ENCODE data around the gene ANKRD31.
"Not testable (repeated sequence)": the region's sequence is repeated elsewhere in the genome, so short reads cannot be mapped to it uniquely, and the experiment has no call there.

Gene ANKRD31

GRCh38 chr5:75088648-75089047, 148.0 kb downstream of the ANKRD31 start:
- DNase-seq (ENCODE audit: insufficient read length, low spot score) (no peak), FAIRE-seq (no peak)
- TF ChIP-seq POLR2A (IDR thresholded peaks at IDR 0.05; ENCODE audit: low read depth, low read length), result no peak

DNA sequence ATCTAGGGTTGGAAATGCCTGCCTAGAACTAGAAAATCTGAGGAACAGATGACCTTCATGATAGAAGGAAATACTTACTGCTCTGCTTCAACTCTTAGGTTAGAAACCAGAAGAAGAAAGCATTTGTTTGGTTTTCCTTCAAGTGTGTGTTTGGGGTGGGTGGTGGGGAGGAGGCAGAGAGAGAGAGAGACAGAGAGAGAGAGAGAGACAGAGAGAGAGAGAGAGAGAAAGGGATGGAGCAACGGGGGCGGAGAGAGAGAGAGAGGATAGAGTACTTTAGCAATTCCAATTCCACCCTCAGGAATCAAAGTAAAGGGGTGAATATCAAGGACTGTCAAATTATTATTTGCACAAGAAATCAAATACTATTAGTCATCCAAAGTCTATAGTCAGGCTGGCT, 155.2 kb downstream of the ANKRD31 start:
- DNase-seq (ENCODE audit: insufficient read length, low spot score), result no peak
- no peak for TF ChIP-seq POLR2A (IDR thresholded peaks at IDR 0.05; ENCODE audit: low read depth, low read length)
- no peak for FAIRE-seq

- not testable (repeated sequence) for FAIRE-seq; DNase-seq (ENCODE audit: insufficient read length, low spot score)
These were observed 157.3 kb downstream of the ANKRD31 start for GRCh38 chr5:75079346-75079745.

- FAIRE-seq, result no peak
These were observed 158.7 kb downstream of the ANKRD31 start for GRCh38 chr5:75078027-75078426.

DNA sequence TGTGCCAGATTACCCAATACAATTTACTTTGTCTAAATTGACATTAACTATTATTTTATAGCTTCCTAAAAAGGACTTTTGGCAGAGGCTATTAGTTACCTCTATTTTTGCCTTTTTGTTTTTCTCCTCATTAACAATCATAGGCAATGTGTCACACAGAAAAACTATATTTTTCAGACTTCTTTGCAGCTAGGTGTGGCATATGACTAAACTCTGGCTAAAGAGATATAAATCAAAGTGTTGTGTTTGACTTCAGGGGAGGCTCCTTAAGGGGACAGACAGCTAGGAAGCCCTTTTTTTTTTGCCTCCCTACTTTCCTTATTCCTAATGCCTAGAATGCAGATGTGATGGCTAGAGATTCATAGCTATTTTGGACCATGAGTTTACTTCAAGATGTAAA, 164.6 kb downstream of the ANKRD31 start:
- no peak for DNase-seq (ENCODE audit: insufficient read length, low spot score)
- FAIRE-seq, result no peak
- TF ChIP-seq POLR2A (IDR thresholded peaks at IDR 0.05; ENCODE audit: low read depth, low read length), result no peak

More at GRCh38 chr5:75078027-75078426, 158.7 kb downstream of the ANKRD31 start:
- TF ChIP-seq POLR2A (IDR thresholded peaks at IDR 0.05; ENCODE audit: low read depth, low read length), result no peak
- DNase-seq (ENCODE audit: insufficient read length, low spot score), result no peak

GRCh38 chr5:75071100-75071499, 165.6 kb downstream of the ANKRD31 start:
- TF ChIP-seq POLR2A (IDR thresholded peaks at IDR 0.05; ENCODE audit: low read depth, low read length), result no peak
- DNase-seq (ENCODE audit: insufficient read length, low spot score) (no peak), FAIRE-seq (no peak)

DNA sequence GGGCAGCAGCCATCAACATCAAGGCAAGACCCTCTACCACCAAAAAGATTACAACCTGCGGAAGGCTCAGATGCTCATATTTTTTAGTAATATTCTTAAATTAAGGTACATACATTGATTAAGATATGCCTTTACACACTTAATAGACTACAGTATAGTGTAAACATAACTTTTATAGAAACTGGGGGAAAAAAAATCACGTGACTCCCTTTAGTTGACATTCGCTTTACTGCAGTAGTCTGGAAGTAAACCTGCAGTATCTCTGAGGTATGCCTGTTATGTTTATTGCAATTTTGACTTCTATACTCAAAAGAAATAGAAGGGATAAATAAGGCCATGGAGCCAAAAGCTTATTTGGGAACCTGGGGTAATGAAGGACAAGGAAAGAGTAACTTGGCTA, 169.2 kb downstream of the ANKRD31 start:
- no peak for TF ChIP-seq POLR2A (IDR thresholded peaks at IDR 0.05; ENCODE audit: low read depth, low read length)
- FAIRE-seq (no peak), DNase-seq (ENCODE audit: insufficient read length, low spot score) (no peak)

DNA sequence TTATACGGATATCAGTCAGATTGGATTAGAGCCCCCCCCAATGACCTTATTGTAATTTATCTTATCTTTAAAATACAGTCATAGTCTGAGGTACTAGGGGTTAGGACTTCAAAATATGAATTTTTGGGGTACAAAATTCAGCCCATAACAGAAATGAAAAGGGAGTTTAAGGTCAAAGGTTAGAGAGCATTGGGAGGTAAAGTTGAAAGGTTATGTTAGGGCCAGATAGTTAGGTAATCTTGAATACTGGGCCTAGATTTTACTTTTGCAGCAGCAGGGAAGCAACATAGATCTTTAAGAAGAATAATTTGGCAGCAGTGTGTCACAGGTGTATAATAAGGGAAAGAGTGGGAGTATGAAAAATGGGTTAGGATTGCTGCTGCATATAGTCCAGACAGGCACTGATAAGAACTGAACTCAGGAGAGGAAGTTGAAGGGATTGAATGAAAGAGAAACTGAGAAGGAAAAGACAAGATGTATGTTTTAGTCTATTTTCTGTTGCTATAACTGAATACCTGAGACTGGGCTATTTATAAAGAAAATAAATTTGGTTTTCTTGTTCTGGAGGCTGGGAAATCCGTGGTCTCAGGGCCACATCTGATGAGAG, 173.7 kb downstream of the ANKRD31 start:
- no peak for TF ChIP-seq POLR2A (IDR thresholded peaks at IDR 0.05; ENCODE audit: low read depth, low read length)
- DNase-seq (ENCODE audit: insufficient read length, low spot score), result no peak
- no peak for FAIRE-seq

GRCh38 chr5:75059912-75060545, 176.6 kb downstream of the ANKRD31 start:
- FAIRE-seq (no peak), DNase-seq (ENCODE audit: insufficient read length, low spot score) (no peak)
- TF ChIP-seq POLR2A (IDR thresholded peaks at IDR 0.05; ENCODE audit: low read depth, low read length), result no peak

GRCh38 chr5:75058986-75059535, 177.6 kb downstream of the ANKRD31 start:
- DNase-seq (ENCODE audit: insufficient read length, low spot score) (no peak), FAIRE-seq (no peak)
- TF ChIP-seq POLR2A (IDR thresholded peaks at IDR 0.05; ENCODE audit: low read depth, low read length), result no peak

DNA sequence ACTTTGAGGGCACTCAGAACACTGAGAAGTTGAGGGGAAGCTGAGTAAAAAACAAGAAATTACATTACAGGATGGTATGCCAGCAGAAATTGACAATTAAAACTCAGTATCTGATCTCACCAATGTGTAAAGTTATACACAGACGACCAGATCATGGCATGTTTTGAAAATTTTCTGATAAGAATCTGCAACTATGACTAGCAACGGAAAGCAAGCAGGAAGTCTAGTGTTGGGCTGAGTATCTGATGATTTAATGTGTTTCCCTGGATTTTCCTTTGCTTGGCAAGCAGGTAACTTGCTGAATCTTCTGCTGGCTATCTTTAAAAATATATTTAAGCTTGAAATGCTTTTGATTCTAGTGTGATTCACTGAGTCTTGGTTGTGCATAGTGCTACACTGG, 179.1 kb downstream of the ANKRD31 start:
- TF ChIP-seq POLR2A (IDR thresholded peaks at IDR 0.05; ENCODE audit: low read depth, low read length), result no peak
- DNase-seq (ENCODE audit: insufficient read length, low spot score) (no peak), FAIRE-seq (no peak)

DNA sequence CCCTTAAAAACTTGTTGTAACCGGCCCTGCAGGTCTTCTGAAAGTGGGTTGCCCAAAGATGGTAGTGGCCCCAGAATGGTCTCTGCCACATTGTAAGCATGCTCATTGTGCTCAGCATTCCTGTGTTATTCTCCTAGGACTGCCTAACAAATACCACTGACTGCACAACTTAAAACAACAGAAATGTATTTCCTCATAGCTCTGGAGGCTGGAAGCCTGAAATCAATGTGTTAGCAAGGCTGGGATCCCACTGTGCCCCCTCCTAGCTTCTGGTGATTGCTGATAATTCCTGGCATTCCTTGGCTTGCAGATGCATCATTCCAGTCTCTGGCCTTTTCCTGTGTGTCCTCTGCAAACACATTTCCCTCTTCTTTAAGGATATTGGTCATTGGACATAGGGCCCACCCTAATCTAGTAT, 180.9 kb downstream of the ANKRD31 start:
- FAIRE-seq (no peak), DNase-seq (ENCODE audit: insufficient read length, low spot score) (no peak)
- no peak for TF ChIP-seq POLR2A (IDR thresholded peaks at IDR 0.05; ENCODE audit: low read depth, low read length)

- FAIRE-seq, result no peak
- no peak for TF ChIP-seq POLR2A (IDR thresholded peaks at IDR 0.05; ENCODE audit: low read depth, low read length)
- DNase-seq (ENCODE audit: insufficient read length, low spot score), result no peak
These were observed 182.3 kb downstream of the ANKRD31 start for GRCh38 chr5:75054134-75054930.

DNA sequence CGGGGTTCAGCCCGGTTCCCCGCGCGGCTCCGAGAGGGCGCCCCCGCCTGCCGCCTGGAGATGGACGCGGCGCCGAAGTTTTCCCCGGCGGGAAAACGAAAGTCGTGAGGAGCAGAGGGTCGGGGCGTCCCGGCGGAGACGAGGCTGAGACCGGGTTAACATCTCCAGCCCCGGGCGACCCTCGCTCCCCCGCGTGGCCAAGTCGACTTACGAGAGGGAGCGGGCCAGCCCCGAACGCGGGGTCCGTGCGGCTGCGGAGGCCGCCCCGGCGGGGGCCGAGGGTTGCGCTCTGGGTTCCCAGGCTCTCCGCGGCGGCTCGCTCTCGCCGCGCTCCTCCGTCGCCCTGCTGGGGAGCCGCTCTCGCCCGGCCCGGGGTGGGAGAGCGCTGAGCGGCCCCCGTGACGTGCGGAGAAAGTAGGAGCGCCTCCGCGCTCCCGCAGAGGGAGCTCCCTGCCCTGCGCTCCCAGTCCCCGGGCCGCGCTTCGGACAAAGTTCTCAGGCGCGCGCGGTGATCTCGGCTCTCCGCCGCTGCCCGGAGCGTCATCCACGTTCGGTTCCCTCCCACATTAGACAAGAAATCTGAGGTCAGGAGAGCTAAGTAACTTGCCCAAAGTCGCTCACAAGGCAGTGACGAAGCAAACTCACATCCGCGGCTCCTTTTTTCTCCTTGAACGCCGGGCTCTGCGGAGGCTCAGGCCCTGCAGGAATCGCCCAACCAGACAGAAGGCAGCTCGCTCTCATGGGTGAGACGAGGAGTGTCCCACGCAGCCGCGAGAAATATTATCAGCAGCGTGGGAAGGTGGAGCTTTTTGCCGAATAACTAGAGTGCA, 183.2 kb downstream of the ANKRD31 start:
- DNase-seq (ENCODE audit: insufficient read length, low spot score) (no peak), FAIRE-seq (no peak)
- TF ChIP-seq POLR2A (IDR thresholded peaks at IDR 0.05; ENCODE audit: low read depth, low read length), result peak; percentile 44
